ENCODE measurements around the gene TNP2. TPM values are rescaled to one million over a fixed set of nuclear protein-coding genes. Genes with fewer than 3 reads are reported as not detected.

TNP2 gene
- polyA plus RNA-seq, 1 donor, result not detected

GRCh38 chr16:11245988-11246387 lies 23.1 kb downstream of the TNP2 start:
- Histone ChIP-seq H3K9me3 (ENCODE audit: control insufficient read depth, low read depth, low read length) (no peaks in the 10 kb centered on the region), H3K27me3 (ENCODE audit: control insufficient read depth, insufficient read depth, low read length) (no peaks in the 10 kb centered on the region), H3K36me3 (ENCODE audit: control insufficient read depth, insufficient read depth, low read length) (no peaks in the 10 kb centered on the region), H3K4me1 (ENCODE audit: control insufficient read depth, insufficient read depth, low read length) (no peaks in the 10 kb centered on the region), H3K4me3 (ENCODE audit: low read length) (no peak overlapping the region), H3K27ac (ENCODE audit: low read length) (no peak overlapping the region)
- no peak for DNase-seq

- Histone ChIP-seq H3K27me3 (ENCODE audit: control insufficient read depth, insufficient read depth, low read length) (no peaks in the 10 kb centered on the region), H3K4me1 (ENCODE audit: control insufficient read depth, insufficient read depth, low read length) (no peaks in the 10 kb centered on the region), H3K4me3 (ENCODE audit: low read length) (no peak overlapping the region), H3K36me3 (ENCODE audit: control insufficient read depth, insufficient read depth, low read length) (no peaks in the 10 kb centered on the region), H3K27ac (ENCODE audit: low read length) (no peak overlapping the region), H3K9me3 (ENCODE audit: control insufficient read depth, low read depth, low read length) (no peaks in the 10 kb centered on the region)
- 53% methylated on average over 3 of the region's 5 CpGs for WGBS (ENCODE audit: insufficient coverage, low lambda C conversion rate)
- no peak for DNase-seq
Measured at GRCh38 chr16:11245222-11245737, 23.8 kb downstream of the TNP2 start.

- Histone ChIP-seq H3K27me3 (ENCODE audit: control insufficient read depth, insufficient read depth, low read length) (no peaks in the 10 kb centered on the region), H3K27ac (ENCODE audit: low read length) (no peak overlapping the region), H3K4me1 (ENCODE audit: control insufficient read depth, insufficient read depth, low read length) (no peaks in the 10 kb centered on the region), H3K9me3 (ENCODE audit: control insufficient read depth, low read depth, low read length) (no peaks in the 10 kb centered on the region), H3K36me3 (ENCODE audit: control insufficient read depth, insufficient read depth, low read length) (no peaks in the 10 kb centered on the region), H3K4me3 (ENCODE audit: low read length) (no peak overlapping the region)
- no CpG with 5 or more reads among the region's 12 CpGs for WGBS (ENCODE audit: insufficient coverage, low lambda C conversion rate)
- no peak for DNase-seq
Measured at GRCh38 chr16:11242658-11243057, 26.5 kb downstream of the TNP2 start.

- no peak for DNase-seq
- 100% methylated on average over 2 of the region's 5 CpGs for WGBS (ENCODE audit: insufficient coverage, low lambda C conversion rate)
- no peak overlapping the region for H3K4me3 ChIP-seq (ENCODE audit: low read length)
- no peaks in the 10 kb centered on the region for H3K36me3 ChIP-seq (ENCODE audit: control insufficient read depth, insufficient read depth, low read length)
- H3K4me1 ChIP-seq (ENCODE audit: control insufficient read depth, insufficient read depth, low read length), result no peaks in the 10 kb centered on the region
- no peaks in the 10 kb centered on the region for H3K9me3 ChIP-seq (ENCODE audit: control insufficient read depth, low read depth, low read length)
- no peaks in the 10 kb centered on the region for H3K27me3 ChIP-seq (ENCODE audit: control insufficient read depth, insufficient read depth, low read length)
- H3K27ac ChIP-seq (ENCODE audit: low read length), result no peak overlapping the region
Measured at GRCh38 chr16:11241480-11242204, 27.5 kb downstream of the TNP2 start.

- Histone ChIP-seq H3K27me3 (ENCODE audit: control insufficient read depth, insufficient read depth, low read length) (no peaks in the 10 kb centered on the region), H3K36me3 (ENCODE audit: control insufficient read depth, insufficient read depth, low read length) (no peaks in the 10 kb centered on the region), H3K4me1 (ENCODE audit: control insufficient read depth, insufficient read depth, low read length) (no peaks in the 10 kb centered on the region), H3K27ac (ENCODE audit: low read length) (no peak overlapping the region), H3K9me3 (ENCODE audit: control insufficient read depth, low read depth, low read length) (no peaks in the 10 kb centered on the region), H3K4me3 (ENCODE audit: low read length) (no peak overlapping the region)
- WGBS (ENCODE audit: insufficient coverage, low lambda C conversion rate), result no CpG with 5 or more reads among the region's 10 CpGs
- DNase-seq, result peak in 1 of 2 donors; percentile 31
Measured at GRCh38 chr16:11240636-11241473, 28.3 kb downstream of the TNP2 start.

- Histone ChIP-seq H3K4me1 (ENCODE audit: control insufficient read depth, insufficient read depth, low read length) (no peaks in the 10 kb centered on the region), H3K27me3 (ENCODE audit: control insufficient read depth, insufficient read depth, low read length) (no peaks in the 10 kb centered on the region), H3K9me3 (ENCODE audit: control insufficient read depth, low read depth, low read length) (no peaks in the 10 kb centered on the region), H3K4me3 (ENCODE audit: low read length) (no peak overlapping the region), H3K36me3 (ENCODE audit: control insufficient read depth, insufficient read depth, low read length) (no peaks in the 10 kb centered on the region), H3K27ac (ENCODE audit: low read length) (no peak overlapping the region)
- no peak for DNase-seq
- WGBS (ENCODE audit: insufficient coverage, low lambda C conversion rate), result no CpG with 5 or more reads among the region's 10 CpGs
Measured at GRCh38 chr16:11239644-11240632, 29.2 kb downstream of the TNP2 start.

GRCh38 chr16:11238272-11239202 lies 30.6 kb downstream of the TNP2 start:
- WGBS (ENCODE audit: insufficient coverage, low lambda C conversion rate), result no CpG with 5 or more reads among the region's 15 CpGs
- Histone ChIP-seq H3K4me1 (ENCODE audit: control insufficient read depth, insufficient read depth, low read length) (no peaks in the 10 kb centered on the region), H3K4me3 (ENCODE audit: low read length) (no peak overlapping the region), H3K36me3 (ENCODE audit: control insufficient read depth, insufficient read depth, low read length) (no peaks in the 10 kb centered on the region), H3K27ac (ENCODE audit: low read length) (no peak overlapping the region), H3K27me3 (ENCODE audit: control insufficient read depth, insufficient read depth, low read length) (no peaks in the 10 kb centered on the region), H3K9me3 (ENCODE audit: control insufficient read depth, low read depth, low read length) (no peaks in the 10 kb centered on the region)
- no peak for DNase-seq

GRCh38 chr16:11236461-11237254 lies 32.5 kb downstream of the TNP2 start:
- no peaks in the 10 kb centered on the region for H3K9me3 ChIP-seq (ENCODE audit: control insufficient read depth, low read depth, low read length)
- no peaks in the 10 kb centered on the region for H3K36me3 ChIP-seq (ENCODE audit: control insufficient read depth, insufficient read depth, low read length)
- no peak for DNase-seq
- H3K27ac ChIP-seq (ENCODE audit: low read length), result no peak overlapping the region
- peaks cover 4% of the 10 kb centered on the region for H3K4me1 ChIP-seq (ENCODE audit: control insufficient read depth, insufficient read depth, low read length)
- no CpG with 5 or more reads among the region's 10 CpGs for WGBS (ENCODE audit: insufficient coverage, low lambda C conversion rate)
- peaks cover 4% of the 10 kb centered on the region for H3K27me3 ChIP-seq (ENCODE audit: control insufficient read depth, insufficient read depth, low read length)
- no peak overlapping the region for H3K4me3 ChIP-seq (ENCODE audit: low read length)

- Histone ChIP-seq H3K4me3 (ENCODE audit: low read length) (no peak overlapping the region), H3K27me3 (ENCODE audit: control insufficient read depth, insufficient read depth, low read length) (peaks cover 4% of the 10 kb centered on the region), H3K27ac (ENCODE audit: low read length) (no peak overlapping the region), H3K4me1 (ENCODE audit: control insufficient read depth, insufficient read depth, low read length) (peaks cover 4% of the 10 kb centered on the region), H3K36me3 (ENCODE audit: control insufficient read depth, insufficient read depth, low read length) (no peaks in the 10 kb centered on the region), H3K9me3 (ENCODE audit: control insufficient read depth, low read depth, low read length) (no peaks in the 10 kb centered on the region)
- peak; percentile 76 to 84 for DNase-seq
- no CpG with 5 or more reads among the region's 5 CpGs for WGBS (ENCODE audit: insufficient coverage, low lambda C conversion rate)
Measured at GRCh38 chr16:11235703-11235991, 33.5 kb downstream of the TNP2 start.

Data from large intestine (tissue), 3 donors.